Stimulated activated CD4-positive, alpha-beta T cell treated with anti-CD3 and anti-CD28 coated beads, Interleukin-12 subunit alpha, Interleukin-12 subunit beta, amount 100 ng/mL, for 24 hours (primary cell): ENCODE measurements around the gene SLC9A3.

Experiments
- DNase-seq, 2 experiments: peaks; one replicate each; pipeline ENCODE4 v3.0.0-alpha.2; 2020; ENCODE audit warnings: low read depth in 2 of 2

The SLC9A3 gene

DNA sequence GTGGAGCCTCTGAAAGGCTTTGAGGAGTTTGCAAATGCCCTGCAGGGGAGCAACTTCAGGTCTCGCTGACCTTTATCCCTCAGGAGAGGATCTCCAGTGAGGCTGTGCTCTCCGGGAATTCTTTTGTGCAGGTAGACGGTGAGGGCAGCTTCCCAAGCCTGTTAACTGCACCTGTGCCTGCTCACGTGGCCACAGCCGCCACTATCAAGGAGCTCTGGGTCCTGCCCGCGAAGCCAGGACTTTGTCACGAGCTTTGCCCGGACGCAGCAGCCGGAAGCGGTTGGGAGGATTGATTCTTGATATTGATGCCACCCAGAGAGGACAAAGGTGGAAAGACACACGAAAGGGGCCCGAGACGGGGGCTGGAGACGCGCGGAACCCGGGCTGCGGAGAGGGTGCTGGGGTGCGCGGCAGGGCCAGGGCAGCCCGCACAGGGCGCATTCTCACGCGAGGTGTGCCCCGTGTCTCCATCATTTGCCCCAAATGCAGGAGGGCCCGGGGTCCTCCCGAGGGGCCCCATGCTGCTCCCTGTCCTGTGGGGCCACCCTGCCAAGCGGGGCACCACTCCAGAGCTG, 18.2 kb downstream of the SLC9A3 start:
- no peak for DNase-seq

DNA sequence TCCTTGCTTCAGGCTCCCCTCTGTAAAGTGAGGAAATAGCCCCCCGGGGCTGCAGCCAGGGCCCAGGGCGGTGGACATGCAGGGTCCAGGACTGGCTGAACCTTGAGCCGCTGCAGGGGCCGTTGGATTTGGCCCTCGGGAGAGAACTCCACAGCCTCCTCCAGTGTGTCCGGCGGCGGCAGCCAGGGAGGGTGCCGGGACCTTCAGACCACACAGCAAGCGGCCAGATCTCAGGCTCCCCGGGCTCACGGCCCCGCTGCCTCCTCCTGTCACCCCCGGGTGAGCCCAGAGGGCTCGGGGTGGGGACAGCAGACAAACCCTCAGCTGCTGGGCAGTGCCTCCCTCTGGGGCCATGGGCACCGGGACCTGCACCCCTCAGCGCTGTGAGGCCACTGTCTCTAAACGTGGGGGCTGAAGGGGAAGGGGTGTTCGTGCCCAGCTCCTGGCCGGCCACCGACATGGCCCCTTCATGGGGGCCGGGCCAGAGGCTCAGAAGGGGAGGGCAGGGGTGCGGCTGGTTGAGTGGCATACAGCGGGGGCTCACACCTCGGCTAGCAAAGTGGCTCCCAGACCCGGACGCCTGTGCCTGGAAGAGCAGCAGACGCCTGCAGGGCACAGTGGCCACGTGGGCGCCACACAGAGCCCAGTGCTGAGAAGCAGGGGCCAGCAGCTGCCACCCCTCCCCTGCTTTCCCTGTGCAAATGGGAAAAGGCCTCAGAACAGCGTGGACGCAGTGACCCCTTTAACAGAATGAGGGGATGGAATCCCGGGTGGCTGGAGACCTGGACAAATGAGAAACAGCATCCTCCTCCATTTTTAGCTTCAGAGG, 19.7 kb downstream of the SLC9A3 start:
- DNase-seq: no peak

DNA sequence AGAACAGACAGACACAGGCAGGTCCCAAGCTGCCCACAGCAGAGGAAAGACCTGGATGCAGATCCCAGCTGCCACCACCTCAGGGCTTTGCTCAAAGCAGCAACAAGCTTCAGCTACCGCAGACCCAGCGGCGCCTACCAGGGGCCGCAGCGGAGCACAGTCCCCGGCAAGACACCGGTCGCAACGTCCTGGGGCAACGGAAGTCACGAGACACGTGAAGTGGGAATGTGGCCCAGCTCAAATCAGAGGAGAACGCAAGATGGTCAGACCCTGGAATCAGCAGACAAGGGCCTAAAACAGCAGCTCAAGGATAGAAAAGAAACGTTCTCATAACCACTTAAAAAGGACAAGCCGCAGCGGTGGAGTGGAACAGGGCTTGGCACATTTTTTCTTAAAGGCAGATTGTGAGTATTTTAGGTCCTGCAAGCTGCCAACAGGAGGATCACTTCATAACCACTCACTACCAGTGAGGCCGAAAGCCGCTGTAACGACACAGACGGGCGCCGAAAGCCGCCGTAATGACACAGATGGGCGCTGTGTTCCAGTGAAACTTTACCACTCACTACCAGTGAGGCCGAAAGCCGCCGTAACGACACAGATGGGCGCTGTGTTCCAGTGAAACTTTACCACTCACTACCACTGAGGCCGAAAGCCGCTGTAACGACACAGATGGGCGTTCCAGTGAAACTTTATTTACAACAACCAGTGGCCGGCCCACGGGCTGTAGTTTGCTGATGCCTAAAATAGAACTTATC, 21.7 kb downstream of the SLC9A3 start:
- no peak for DNase-seq

DNA sequence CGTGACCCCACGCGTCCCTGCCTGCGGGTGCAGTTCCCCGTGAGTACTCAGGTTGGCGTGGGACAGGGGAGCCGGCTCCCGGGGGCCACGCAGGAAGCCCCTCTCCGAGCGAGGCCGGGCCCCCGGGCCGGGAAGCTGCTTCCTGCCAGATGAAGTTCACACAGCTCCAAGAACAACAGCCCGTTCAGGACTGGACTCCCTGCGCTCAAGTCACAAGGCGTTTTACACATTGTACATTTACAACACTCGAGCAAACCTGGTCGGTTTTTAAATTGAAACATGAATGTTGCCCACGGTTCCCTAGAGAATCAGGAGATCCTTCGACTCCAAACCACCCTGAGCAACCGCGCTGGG, 22.4 kb downstream of the SLC9A3 start:
- DNase-seq: no peak

DNA sequence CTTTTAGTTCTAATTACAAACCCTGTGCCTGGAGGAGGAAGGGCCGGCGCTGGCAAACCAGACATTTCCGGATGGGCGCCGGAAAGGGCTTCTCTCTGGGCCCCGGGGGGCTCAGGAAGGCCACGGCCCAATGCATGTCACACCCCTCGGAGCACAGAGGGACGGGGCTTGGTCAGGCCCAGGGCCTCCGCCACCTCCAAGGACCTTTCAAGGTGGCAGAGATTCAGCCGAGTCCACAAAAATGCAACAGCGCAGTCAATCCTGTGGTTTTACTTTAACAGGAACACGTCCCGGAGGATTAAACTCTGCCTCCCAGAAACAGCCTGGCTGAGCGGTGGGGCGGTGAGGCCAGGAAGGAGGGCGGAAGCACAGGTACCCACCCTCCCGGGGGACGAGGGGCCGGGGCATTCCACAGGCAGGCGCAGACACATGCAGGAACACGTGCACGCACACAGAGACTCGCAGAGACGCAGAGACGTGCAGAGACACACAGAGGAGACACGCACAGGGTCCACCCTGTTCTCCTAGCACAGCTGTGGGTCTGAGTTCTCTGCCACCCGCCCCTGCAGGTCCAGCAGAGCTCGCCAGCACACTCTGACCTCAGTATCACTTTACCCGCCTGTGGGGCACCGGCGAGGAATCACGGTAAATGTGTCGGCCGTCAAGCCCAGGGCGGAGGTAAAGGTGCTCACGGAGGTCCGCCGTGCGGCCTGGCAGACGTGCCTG, 23.0 kb downstream of the SLC9A3 start:
- no peak for DNase-seq

DNA sequence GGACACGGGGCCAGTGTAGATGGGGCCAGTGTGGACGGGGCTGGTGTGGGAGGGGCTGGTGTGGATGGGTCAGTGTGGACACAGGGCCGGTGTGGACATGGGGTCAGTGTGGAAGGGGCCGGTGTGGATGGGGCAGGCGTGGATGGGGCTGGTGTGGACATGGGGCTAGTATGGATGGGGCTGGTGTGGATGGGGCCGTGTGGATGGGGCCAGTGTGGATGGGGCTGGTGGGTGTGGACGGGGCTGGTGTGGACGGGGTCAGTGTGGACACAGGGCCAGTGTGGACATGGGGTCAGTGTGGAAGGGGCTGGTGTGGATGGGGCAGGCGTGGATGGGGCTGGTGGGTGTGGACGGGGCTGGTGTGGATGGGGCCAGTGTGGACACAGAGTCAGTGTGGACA, 23.8 kb downstream of the SLC9A3 start:
- no peak for DNase-seq

DNA sequence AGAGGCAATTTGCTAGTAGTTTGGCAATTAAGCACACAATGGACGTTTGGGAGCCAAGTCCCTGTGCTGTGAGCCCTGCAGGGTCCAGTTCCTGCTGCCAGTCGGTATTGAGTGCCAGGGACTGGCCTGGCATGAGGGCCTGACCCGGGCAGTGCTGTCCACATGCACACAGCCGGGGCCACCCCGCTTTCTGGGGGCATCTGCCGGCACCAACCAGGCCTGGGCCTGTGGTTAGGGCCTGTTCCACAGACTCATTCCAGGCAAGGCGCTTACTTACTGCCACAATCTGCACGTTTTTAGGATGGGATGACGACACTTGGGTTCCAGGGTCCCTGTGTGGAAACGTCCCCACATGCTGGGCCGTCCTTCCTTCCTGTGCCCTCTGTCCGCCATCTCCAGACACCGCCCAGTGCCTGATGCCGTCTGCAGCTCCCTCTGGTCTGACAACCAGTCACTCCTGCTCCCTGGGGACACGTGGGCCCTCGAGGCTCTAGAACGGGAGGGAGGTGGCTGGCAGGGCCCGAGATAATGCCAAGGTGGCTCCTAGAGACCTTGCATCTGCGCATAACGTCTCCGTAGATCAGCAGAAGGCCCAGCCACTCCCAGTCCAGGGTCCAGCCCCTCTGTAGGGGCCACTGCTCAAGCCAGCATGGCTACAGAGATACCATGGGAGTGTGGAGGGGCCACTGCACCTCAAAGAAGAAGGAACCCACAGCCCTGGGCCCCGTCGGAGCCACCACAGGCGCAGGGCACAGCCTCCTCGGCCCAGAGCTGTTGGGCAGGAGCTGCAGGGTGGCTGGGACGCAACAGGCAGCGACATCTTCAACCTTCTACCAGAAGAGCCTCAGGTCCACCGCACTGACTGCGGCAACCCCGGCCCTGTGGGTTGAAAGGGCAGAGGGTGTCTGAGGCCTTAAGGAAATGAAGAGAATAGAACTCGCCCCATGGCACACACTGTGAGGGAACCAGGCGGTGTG, 24.7 kb downstream of the SLC9A3 start:
- no peak for DNase-seq

DNA sequence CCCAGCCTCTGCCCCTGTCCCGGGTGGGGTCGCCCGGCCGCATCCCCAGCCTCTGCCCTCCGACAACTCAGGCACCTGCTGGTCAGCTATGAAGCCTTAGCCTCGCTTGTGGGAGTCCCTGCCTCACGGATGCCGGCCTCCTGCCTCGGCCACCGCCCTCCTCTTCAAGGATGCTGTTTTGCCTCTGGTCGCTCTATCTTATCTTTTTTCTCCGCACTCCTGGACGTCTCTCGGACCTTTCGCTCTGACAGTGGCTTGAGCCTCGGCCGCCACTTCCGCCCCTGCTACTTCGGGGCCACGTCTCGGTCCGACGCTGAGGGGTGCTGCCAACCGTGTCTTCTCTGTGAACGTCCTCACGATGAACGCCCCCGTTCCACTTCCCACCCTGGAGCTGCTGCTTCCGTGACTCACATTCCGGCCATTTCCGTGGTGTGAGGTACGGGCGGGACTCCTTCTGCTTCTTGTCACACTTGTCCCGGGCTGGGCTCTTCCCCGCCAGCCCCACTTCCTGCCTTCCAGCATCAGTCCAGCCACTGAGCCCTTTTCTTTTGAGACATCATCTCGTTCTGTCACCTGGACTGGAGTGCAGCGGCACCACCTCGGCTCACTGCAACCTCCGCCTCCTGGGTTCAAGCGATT, 26.3 kb downstream of the SLC9A3 start:
- no peak for DNase-seq

DNA sequence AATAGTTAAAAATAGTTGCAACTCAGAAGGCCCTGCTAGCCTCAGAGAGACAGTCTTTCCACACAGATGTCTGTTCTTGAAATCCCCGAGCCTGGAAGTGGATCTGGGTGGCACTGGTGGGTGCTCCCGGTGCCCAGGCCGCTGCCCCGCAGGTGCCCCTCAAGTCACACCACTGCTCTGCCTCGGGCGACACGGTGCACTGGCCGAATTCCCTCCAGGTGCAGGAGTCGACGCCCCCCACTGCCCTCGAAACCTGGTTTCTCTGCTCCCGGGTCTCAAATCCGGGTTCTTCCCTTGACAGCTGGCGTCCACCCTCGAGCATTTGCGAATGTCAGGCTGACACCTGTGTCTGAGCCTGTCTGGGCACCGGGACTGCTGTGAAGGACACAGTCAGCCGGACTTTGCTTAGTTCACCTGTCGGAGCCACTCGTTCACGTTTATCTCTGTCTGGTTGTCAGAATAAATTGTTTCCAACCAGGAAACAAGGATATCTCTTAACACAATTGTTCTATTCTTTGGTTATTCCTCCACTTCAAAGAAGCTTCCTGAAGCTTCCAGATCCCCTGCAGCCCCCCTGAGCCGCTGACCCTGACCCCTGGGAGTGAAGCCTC, 27.1 kb downstream of the SLC9A3 start:
- DNase-seq: no peak

DNA sequence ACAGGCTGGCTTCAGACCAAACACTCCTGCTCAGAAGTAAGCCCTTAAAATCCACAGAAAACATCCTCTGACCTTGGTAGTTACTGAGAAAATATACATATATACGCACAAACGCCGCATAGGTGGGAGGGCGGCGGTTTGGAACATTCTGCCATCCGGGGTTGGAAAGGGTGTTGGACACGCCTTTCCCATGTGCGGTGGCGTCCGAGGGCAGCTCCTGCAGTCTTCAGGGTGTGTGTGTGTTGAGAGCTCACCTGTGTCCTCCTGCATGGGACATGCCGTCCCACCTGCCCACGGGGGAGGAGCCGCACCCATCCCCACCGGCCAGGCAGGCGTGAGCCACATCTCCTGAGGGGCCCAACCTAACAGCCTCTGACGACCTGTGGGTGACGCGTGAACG, 28.2 kb downstream of the SLC9A3 start:
- no peak for DNase-seq

DNA sequence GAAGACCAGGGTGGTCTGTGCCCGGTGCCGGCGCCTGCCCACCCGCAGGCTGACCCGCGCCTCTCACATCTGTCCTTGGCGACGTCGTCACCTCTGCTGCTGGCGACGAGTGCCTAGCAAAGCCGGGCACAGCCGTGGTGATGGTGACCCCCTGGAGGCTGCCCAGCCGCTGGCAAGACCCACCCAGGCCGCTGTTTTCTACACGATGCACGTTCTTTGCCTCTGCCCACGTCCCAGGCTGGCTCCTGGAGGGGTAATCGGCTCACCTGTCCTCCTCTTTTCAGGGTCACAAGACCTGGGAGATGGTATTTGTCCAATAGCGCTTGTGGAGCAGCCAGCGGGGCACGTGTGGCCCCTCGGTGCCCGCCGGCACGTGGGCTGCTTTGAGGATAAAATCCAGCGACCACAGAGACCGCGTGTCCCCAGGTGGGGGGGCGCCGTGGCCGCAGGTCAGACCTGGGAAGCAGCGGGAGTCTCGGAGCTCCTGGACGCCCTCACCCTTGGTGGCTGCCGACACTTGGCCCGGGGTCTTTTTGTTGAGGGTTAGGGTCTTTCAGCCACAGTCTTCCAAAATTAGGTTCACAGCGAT, 29.5 kb downstream of the SLC9A3 start:
- no peak for DNase-seq

DNA sequence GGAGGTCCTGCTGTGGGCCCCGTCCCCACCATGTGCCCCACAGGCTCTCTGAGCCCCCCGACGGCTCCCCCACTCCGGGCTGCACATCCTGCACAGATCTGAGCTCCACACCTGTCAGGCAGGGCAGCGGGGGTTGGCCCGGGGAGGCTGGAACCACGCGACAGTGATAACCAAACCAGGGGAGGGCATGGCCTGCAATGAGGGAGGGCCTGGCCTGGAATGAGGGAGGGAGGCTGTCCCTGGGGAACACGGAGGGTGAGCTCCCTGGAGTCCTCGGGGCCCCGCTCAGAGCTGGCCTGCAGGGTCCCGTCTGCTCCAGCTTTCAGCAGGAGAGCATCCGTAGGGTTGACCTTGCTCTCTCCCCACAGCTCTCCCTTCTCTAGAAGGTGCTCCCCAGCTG, 30.5 kb downstream of the SLC9A3 start:
- DNase-seq: no peak

DNA sequence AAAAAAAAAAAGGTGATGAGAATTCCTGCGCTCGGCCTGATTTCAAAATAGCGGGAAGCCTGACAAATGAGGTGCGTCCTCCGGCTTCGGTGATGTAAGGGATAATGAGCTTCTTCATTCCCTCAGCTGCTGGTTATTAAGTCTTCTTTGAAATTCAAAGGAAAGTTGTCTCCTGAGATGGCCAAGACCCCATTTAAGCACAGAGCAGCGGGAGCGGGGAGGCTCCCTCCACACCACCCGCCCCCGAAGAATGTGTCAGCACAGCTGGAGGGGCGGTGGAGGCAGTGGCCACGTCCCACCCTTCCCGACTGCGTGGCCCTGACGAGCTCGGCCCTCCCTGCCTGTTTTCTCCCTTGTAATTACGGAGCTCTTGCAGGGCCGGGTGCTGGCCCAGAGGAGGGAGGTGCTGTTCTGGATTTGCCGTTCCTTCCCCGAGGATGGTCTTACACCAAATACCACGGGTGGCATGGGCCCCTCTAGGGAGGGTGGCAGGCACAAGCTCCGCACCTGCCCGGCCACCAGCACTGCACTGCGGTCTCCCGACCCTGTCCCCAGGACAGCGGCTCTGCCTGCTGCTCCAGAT, 31.0 kb downstream of the SLC9A3 start:
- no peak for DNase-seq

DNA sequence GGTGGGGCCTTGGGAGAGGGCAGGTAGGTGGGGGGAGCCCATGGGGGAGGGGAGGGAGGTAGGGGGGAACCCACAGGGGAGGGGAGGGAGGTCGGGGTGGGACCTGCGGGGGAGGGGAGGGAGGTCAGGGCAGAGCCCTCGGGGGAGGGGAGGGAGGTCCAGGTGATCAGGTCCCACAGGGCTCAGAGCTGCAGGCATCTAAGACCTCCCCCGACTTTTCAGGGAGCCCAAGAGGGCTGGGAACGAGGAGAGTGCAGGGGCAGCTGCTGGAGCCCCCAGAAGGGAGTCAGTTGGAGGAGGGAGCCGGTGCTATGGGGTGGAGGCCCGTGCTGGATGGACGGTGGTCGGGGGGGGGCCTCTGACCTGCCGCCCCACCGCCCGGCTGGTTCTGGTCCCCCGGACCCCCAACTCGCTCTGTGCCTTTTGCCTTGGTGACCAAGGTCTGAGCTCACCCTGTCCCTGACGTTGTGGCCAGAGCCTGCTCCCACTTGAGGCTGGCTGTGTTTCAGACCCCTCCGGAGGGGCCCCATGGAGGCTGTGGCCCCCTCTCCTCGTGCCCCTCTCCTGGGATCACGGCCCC, 31.8 kb downstream of the SLC9A3 start:
- no peak for DNase-seq

DNA sequence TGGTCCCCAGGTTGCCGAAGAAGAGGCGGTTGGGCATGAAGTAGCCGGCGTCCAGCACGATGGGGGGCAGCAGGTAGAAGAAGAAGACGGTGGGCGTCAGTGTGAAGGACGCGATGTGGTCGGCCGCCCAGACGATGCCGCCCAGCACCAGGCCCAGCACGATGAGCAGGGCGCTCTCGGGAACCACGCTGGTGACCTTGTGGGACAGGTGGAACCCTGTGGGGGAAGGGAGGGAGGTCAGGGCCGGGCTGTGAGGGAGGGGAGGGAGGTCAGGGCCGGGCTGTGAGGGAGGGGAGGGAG, 32.4 kb downstream of the SLC9A3 start:
- no peak for DNase-seq

DNA sequence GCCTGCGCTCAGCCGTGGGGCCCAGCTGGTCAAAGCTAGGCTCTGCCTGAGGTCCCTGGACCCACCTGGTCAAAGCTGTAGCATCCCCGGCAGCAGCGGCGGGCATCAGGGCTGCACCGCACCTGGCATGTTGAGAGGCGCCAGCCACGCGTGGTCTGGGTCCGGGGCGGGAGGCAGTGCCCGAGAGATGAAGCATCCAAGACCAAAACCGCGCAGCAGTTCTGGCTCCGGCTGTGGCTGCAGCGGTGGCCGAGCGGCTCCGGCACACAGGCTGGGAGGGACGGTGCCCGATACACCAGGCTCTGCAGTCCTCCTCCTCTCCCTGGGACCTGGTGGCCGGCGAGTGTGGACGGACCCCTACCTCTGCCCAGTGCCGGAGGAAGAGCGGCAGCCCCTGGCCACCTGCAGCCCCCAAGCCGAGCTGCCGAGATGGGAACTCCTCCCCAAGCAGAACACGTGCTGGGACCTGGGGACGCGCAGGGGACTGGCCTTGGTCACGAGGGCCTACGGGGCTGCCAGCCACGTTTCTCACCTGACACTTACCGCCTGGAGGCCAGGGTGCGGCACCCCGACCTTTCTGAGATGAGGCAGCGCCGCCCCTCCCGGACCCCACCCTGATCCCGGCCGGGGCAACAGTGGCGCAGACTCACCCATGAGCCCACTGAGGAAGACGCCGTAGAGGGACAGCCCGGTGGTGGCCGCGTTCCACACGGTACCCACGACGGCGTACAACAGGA, 33.0 kb downstream of the SLC9A3 start:
- DNase-seq: no peak

DNA sequence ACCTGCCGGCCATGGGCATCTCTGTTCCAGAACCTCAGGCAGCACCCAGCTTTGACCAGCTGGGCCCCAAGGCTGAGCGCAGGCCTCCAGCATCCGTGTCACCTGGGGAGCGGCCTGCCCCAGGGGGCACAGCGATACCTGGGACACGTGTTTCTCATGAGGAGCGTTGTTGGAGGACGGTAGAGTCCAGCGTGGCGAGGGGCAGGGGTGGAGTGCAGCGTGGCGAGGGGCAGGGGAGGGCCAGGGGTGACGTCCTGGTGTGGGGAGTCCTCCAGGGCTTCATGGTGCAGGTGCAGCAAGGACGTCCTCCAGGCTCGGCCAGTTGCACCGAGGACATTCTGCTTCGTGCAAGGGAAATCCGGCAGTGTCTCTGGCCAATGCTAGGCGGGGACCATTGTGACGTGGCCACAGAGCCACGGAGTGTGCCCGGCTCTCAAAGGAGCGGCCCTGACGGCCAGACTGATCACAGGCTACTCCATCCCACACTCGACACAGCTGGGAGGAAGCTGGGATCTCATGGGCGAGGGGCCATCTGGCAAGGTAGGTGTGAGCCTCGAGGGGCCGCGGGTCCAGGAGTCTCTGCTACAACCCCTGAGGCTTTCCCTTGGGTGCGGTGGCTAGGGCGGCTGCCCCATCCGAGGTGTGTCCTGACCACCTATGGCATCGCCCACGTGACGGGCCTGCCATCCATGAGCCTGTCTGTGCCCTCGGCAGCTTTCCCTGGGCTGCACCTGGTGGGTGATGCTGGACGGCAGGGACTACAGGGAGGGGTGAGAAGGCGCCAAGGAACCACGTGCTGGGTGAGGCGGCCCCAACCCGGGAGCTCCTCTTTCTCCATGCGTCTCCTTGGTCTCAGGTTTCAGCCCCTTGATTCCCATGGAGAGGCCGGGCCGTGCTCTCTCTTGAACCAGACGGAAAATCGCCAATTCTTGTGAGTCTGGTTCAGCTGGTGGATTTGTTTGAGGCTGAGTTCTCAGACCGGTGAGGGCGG, 33.8 kb downstream of the SLC9A3 start:
- DNase-seq: no peak
